NCI-H82 (cell line): ENCODE measurements around the gene LINGO4.

Experiments
- DNase-seq: peaks from one replicate; lab custom pipeline; 2025; lab: John Stamatoyannopoulos, UW

The LINGO4 gene

DNA sequence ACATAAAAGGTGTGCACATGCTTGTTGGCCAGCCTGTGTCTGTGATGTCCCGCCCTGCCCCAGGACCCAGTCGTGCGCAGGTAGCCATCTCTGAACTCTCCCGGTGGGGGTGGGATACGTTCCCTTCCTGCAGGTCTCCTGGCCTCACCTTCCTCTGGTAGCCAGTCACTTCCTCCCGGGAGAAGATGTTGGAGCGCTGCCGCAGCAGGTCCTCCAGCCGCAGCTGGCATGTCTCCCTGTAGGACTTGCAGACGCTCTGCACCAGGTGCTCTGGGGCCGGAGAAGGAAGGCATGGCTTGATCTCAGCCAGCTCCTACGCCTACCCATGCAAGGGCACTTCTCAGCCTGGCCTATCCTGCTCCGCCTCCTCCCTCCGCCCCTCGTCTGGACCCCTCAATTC is 9.2 kb upstream of the LINGO4 start:
- no peak for DNase-seq

DNA sequence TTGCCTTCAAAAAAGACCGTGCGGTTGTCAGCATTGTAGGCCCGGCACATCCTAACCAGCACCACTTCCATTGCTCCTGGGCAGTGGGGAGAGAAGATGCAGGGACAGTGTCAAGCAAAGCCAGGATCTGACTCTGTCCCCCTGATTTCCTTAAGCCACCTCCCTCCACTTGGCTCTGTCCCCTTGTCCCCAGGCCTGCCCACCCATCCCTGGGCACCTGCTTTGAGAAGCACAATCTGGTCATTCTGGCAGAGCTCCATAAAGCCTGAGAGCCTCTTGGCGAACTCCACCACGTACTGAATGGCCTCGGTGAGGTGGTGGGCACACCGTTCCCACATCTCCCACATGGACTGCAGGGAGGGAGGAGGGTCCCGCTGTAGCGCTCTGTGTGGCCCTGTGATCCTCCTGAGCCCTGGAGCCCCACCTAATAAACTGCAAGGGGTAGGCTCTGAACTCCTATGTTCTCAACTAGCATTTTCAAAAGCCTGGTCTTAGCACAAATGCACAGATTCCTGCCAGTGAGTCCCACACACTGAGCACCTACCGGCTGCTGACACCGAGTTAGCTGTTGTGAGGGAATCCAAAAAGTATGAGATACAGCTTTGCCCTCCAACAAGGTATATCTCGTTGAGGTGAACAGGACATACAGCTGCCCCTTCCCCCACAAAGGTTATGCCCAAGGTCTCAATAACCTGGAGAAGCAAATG is 8.2 kb upstream of the LINGO4 start:
- no peak for DNase-seq

DNA sequence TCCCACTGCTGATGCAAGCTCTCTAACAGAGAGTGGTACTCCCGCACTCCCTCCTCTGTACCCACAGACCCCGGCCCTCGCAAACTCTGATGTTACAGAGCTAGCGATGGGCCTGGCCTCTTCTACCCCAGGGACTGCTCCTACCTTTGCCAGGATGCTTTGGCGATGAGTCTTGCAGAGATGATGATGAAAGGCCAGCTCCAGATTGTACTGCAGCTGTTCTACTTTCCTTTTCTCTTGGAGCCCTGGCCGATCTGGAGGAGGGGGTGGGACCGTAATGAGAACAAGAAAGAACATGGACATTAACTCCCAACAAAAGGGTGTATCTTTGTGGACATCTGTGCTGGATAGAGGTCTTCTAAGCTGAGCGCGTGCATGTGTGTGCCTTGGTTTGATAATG is 6.0 kb upstream of the LINGO4 start:
- no peak for DNase-seq

DNA sequence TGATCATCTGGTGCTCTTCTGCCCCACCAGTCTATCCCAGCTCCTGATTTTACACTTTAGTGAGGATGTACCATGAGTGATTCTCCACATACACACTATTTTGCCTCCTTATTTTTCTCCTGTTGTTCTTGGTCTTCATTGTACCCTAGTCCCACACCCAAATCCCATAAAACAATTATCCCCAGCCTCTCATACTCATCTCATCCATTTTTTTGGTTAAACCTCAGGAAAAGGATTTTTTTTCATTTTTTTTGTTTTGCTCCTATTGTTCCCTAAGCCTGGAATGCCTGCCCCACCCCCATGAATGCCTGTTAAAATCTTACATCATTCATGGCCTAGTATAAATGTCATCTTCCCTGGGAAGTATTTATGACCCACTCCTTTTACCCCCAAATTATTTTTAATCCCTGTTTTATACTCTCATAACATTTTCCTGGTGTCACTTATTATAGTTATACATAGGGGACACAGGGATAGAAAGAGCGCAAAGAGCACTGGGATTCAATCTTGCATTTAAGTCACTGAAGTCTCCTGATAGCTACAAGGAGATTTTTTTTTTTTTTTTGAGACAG is 4.9 kb upstream of the LINGO4 start:
- no peak for DNase-seq

DNA sequence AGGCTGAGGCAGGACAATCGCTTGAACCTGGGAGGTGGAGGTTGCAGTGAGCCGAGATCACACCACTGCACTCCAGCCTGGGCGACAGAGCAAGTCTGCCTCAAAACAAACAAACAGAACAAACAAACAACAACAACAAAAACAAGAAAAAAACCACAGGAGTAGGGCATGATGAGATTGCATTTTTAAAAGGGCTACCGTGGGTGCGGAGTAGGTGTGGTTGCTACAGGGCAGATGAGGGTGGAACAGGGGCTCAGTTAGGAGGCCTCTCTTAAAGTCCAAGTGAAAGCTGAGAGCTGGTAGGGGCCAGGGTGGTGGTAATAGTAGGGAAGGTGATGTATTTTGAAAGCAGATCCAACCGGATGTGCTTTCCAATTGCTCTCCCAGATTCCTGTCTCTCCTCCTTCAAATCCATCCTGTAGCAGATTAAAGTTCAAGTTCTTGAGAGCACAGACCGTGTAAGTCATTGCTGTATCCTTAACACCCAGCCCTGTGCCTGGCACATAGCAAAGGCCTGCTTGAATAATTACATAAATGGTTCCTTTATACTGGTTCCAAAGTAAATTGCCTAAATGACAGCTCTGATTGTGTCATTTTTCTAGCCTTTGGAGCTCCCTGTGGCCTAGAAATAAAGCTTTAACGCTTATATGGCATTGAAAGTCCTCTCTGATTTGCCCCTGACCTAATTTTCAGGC is 4.2 kb upstream of the LINGO4 start:
- DNase-seq: no peak

DNA sequence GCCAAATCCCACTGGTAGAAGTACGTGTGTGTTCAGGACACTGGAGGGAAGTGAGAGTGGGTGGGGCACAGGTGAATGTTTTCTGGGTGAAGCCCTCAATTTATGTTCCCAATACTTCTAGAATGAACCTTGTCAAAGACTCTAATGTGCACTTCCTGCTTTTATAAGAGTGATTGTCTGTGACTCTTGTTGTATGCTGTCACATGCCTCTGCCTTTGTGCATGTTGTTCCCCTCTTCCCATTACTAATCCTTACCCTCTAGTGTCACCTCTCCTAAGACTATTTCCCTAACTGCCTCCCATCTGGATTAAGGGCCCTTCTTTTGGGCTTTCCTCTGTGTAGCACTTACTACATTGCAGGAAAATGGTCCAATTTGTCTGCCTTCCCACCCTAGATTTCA is 2.5 kb upstream of the LINGO4 start:
- peak; percentile 28 for DNase-seq

DNA sequence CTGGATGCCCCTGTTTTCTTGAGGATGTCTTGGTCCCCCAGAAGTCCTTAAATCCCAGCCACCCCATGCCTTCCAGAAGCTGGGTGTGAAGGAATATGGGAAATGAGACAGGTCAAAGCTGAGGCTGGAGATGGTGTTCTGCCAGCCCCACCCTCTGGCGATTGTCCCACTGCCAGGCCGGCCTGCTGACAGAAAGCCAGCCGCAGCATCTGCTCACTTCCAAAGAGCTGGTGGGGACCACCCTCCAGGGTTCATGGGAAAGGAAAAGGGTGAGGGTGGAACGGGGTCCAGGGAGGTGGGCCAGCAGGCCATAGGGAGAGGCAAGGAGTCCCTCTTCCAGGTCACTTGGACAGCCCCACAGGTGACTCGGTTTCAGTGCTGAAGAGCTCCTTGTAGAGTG is 1.9 kb upstream of the LINGO4 start:
- no peak for DNase-seq

DNA sequence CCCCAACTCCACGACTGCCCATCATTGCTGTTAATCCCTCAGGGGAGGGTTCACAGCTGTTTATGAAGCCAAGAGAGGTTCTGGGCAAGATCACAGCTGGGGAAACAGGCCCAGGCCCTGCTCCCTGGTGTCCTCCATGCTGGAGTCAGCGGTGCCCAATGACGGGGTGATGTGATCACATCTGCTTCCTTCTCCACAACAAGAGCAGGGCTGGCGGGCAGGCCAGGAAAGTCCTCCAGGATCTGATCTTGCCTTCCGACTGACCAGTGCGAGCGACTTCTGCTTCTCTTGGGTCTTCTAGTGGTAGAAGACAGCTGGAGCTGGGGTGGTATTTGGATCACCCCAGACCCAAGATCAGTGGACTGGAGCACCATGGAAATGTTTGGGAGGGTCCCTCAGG is 951 bp upstream of the LINGO4 start:
- DNase-seq: peak; percentile 24

DNA sequence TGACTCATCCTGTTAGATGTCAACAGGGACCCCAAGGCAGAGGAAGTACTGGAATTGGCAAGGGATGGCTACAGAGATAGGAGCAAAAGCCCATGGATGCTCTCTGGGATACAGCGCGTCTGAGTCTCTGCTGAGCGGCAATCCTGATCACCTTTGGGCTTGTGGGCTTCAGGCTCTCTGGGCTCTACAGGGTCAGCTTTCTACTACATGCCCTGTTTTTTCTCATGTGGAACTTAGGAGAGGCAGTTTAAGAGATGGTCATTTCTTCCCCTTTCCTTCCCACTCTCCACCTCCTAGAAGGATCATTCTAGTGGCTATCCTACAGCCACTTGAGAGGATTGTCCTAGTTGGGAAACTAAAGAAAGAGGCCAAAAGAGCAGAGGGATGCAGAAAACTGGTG is 1.3 kb downstream of the LINGO4 start:
- DNase-seq: no peak

DNA sequence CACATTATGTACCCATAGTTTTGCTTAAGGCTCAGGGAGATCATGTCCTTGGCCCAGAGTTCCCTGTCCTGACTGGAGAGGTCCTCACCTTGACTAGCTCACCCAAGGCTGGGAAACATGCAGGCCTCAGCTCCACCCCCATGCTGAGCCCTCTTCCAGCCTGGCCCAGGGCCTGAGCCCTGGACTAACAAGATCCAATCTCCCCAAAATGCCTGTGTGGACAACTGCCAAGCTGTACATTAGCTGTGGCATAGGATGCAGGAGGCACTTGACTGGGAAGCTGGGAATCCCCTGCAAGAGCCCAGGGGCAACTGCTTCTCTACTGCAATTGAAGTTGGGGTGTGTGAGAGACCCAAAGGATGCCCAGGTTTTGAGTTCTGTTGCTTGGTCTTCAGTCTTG is 2.1 kb downstream of the LINGO4 start:
- DNase-seq: no peak

DNA sequence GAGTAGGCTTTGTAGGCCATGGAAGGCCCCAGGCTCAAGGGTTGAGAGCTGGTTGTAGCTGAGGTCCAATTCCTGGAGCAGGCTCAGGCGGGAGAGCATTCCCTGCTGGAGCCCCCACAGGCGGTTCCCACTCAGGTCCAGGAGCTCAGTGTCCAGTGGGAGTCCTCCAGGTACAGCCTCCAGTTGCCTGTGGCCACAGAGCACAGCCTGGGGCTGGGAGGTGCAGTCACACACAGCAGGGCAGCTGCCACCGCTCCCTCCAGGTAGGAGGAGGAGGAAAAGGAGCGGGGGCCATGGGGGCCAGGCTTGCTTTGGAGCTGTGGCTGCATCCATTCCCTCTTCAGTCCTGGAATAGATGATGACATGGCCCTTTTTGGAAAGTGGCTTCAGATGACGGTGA is 2.8 kb downstream of the LINGO4 start:
- DNase-seq: no peak

DNA sequence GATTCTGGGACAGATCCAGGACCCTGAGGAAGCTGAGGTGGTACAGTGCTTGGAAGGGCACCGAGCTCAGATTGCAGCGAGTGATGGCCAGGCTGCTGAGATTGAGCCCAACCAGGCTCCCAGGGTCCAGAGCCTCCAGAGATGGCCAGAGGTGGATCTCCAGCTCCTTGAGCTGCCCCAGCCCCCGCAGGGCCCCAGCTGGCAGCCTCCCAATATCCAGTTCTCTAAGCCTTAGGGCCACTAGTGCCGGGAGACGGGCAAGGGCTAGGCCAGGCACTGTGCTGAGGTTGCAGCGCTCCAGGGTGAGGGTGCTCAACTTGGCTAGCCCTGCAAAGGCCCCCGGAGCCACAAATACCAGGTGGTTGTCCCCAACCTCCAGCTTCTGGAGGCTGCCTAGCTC is 3.4 kb downstream of the LINGO4 start:
- no peak for DNase-seq

DNA sequence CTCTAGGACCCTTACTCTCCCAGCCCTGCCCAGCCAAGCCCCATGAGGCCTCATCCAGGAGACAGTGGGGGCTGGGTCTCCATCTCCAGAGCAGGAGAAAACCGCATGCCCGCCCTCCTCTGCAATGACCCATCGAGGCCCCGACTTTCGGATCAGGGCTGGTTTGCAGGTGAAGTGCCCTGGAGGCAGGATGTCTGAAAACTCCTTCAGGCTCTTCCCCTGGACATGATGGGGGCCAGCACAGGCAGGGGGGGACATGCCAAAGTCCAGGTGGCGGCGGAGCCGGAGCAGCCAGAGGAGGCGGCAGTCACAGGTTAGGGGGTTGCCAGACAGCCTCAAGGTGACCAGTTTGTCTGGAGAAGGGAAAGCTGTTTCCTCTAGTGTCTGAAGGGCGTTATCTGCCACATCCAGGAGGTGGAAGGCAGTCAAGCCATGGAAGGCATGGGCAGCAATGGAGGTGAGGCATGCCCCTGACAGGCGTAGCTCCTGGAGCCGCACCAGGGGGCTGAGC is 3.9 kb downstream of the LINGO4 start:
- no peak for DNase-seq

DNA sequence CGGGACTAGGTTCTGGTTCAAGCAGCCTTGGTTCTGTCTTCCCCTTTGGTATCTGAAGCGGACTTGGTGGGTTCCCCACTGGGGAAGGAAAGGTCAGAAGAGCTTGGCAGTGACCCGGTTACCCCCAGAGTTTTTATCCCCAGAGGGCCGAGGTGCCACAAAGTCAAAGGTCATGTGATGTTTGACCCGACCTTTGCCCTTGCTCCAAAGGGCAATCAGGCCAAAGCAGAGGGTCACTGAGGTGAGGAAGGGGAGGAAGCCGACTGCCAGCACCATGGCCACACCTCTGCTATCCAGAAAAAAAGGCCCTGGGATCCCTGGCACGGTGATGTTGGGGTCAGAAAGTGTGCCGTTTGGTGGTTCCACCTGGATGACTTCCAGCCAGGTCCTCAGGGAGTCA is 4.4 kb downstream of the LINGO4 start:
- DNase-seq: no peak

DNA sequence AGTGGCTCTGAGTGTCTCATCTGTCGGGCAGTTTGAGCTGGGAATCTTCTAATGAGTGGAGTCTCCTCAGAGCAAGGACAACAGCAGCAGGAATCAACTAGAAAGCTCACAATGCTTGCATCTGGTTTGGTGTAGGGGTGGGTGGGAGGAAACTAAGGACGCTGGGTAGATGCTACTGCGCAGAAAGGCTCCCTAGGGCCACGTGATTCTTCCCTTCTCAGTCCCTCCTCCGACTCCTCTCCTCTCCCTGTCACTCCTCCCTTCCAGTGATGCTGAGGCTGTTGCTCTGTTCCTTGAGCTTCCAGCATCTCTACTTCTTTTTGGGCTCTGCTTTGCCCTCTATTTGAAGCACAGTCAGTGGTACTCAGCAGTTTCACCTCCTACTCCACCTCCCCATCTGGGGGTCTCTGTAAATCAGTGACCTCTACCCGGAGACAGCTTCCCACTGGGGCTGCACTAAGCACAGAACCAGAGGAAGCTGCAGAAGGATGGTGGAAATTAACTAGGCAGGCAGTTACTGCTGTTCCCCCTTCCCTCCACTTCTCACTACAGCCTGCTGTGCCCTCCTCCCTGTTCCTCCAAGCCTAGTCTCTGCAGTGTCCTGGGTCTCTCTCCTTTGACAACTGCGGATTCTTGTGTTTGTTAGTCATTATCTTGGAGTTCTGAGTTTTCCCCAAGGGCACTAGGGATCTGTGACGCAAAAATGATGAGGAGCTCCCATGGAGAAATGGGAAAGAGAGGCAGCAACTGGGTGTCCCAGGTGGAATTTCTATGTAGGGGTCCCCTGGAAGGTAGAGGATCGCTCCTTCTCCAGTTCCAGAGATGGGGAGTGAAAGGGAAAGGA is 5.8 kb downstream of the LINGO4 start:
- peak; percentile 39 for DNase-seq

DNA sequence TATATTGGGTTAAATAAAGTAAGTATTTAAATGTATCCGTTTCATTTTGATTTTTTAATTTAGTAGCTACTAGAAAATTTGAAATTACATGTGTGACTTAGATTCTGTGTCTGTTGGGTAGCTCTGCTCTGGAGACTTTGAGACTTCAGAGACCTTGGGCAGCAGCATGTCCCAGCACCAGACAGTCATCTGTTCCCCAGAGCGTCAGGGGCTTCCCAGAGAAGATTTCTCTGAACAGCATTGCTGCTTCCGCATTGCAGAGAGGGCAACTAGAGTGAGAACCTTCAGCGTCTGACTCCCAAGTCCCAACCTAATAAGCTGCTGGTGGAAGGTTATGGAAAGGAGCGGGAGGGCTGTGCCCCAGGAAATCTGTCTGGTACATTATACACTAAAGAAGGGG is 6.6 kb downstream of the LINGO4 start:
- DNase-seq: no peak

DNA sequence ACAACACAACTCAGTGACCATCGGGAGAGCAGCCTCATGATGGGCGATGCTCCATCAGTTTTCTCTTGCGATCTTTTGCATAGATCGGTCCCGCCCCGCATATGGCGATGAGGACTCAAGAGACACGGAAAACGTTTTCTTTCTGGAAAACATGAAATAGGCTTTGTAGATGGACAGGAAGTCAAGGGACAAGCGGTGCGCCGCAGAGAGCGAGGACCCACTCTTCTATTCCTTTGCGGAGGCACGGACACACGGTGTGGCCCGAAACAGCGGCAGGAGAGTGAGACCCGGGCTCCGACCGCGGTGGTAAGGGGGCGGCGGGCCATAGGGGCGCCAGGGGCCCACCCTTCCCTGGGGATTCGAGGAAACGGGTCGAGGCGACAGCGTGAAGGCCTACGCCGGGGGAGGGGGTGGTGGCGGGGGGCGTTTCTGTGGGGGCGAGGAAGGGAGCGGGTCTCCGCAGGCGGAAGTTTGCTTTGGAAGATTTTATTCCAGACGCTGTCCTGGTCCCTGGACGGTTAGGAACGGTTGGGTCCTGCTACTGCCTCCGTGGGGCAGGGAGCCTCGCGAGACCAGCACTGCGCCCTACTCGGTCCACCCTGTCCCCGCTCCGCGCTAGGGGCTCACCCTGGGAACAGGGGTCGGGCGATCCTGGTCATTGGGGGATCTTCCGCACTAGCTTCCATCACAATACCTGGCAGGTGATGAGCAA is 14.1 kb downstream of the LINGO4 start:
- peak; percentile 74 for DNase-seq

DNA sequence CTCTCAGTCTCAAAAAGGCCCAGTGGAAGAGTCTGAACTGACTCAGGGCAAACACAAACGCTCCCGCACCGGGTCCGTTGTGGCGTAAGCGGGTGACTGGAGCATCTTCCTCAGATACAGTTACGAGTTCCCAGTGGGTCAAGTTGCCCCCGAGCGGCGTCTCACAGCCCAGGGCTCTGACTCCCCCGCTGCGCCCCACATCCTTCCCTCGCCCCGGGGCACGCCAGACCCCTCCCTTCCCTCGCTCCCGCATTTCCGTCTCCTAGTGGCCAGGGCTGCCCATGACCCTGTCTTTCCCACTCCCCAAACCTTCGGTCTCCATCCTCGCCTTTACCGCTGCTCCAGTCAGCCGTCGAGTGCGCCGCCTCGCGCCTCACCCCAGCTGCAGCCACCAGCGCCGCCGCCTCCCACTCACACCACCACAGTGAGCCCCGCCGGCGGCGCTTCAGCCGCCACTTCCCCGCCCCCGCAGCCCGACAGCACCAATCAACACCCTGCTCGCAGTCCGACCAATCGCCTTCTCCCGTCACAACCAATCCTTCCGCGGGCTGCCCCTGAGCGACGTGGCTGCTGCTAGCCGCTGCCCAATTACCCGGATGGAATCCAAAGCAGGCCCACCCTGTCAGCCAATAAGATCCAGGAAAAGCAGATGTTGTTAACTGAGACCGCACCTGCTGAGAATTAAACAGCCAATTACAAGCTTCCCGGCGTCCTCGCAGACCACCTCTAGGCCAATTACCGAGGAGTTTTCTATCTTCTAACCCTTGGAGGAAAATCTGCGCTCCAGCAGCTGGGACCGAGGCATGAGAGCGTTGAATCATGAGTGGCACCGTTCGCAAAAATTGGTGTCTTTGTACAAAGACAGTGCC is 14.9 kb downstream of the LINGO4 start, which contains the start of gene TDRKH:
Gene TDRKH (minus strand): TSS at position 430 of the 869 bp plus-strand sequence. CDS start 7,478 bp downstream, outside the sequence.
- DNase-seq: peak; percentile 100

DNA sequence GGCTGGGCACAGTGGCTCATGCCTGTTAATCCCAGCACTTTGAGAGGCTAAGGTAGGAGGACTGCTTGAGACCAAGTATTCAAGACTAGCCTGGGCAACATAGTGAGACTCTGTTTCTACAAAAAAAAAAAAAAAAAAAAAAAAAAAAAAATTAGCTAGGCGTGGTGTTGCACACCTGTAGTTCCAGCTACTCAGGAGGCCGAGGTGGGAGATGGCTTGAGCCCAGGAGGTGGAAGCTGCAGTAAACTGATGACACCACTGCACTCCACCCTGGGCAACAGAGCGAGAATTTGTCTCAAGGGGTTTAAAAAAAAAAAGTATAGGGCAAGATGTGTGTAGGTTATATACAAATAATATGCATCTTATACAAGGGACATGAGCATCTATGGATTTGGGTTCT is 17.5 kb downstream of the LINGO4 start:
- no peak for DNase-seq

DNA sequence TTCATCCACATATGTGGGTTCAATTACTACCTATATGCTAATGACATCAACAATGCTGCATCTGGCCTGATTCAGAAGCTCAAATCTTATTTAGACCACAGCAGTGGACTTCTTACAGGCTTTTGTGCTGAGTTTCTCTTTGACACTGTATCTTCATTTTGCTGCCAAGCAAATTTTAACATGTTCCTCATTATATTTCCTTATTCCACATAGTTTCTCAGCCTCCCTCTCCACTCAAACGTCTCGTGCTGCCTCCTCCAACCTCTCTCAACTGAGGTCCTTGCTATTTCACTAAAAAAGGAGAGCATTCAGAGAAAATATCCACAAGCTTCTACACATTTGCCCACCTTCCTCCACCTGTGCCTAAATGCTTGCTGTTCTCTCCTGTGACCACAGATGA is 21.4 kb downstream of the LINGO4 start:
- no peak for DNase-seq

DNA sequence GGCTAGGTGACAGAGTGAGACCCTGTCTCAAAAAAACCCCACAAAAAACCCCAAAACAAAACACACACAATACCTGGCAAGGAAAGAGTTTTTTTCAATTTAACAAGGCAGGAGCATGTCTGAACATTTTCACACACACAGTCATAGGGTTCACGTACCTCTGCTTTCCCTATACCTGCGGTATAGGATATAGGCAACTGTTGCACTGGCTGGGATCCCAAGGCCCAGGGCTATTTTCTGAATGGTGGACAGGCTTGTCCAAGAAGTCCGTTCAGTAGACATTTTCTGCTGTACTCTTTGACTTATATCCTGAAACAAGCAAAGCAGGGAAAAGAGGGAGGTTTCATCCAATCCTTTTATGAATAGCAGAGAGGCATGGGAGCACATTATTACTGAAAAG is 22.5 kb downstream of the LINGO4 start:
- no peak for DNase-seq
